Panc1 (cell line): ENCODE measurements around the gene ETHE1. TPM values are rescaled to one million over a fixed set of nuclear protein-coding genes. Genes with fewer than 3 reads are reported as not detected.

Source experiments
- ATAC-seq: fragments of 200-7000 bp; cut with Tn5 transposase; 2 replicates; pipeline ENCODE4 v1.9.1; 2020; ENCODE audit warnings: mild to moderate bottlenecking, moderate library complexity
- BruUV-seq: library from RNA; stranded (reverse); fragments of 400-500 nt; replicated peaks from 2 replicates; lab custom pipeline; 2021; lab: Mats Ljungman, UMichigan
- CTCF ChIA-PET: fragments of 300-600 bp; sonication (Branson Sonifier 250); formaldehyde crosslinking; loops from one replicate; lab custom pipeline; 2022; ENCODE audit warnings: antibody characterized with exemption; lab: Charles Lee
- POLR2A ChIA-PET: fragments of 300-600 bp; sonication (Branson Sonifier 250); formaldehyde crosslinking; loops from one replicate; lab custom pipeline; 2022; ENCODE audit warnings: antibody characterized with exemption; lab: Charles Lee
- DNase-seq: peaks from one replicate; pipeline ENCODE4 v3.0.0-alpha.2; 2010; ENCODE audit warnings: low read depth, low spot score
- H3K27ac ChIP-seq: 2 replicates; pipeline ENCODE4 v1.5.1; 2011; ENCODE audit warnings: mild to moderate bottlenecking, low read length, inconsistent platforms
- H3K27me3 ChIP-seq: fragments of 200-500 bp; sonication (Bioruptor generic); 2 replicates; pipeline ENCODE4 v1.6.0; 2014; ENCODE audit warnings: low read length, inconsistent platforms; ENCODE audit not compliant: control insufficient read depth, insufficient read depth
- H3K36me3 ChIP-seq: fragments of 200-500 bp; sonication (Bioruptor generic); 2 replicates; pipeline ENCODE4 v1.5.1; 2014; ENCODE audit warnings: inconsistent platforms, mild to moderate bottlenecking, low read length, moderate library complexity; ENCODE audit not compliant: control insufficient read depth, insufficient read depth
- H3K4me1 ChIP-seq: 2 replicates; pipeline ENCODE4 v1.5.1; 2011; ENCODE audit warnings: inconsistent platforms, mild to moderate bottlenecking, low read length, moderate library complexity; ENCODE audit not compliant: control insufficient read depth, insufficient read depth
- H3K4me3 ChIP-seq, 2 experiments: 2 replicates each; pipeline ENCODE4 v1.5.1; 2011 to 2012; ENCODE audit warnings: low read depth in 2 of 2, low read length in 2 of 2, mild to moderate bottlenecking in 2 of 2, inconsistent platforms in 1 of 2, moderate library complexity in 1 of 2
- H3K9me3 ChIP-seq: fragments of 200-500 bp; sonication (Bioruptor generic); 2 replicates; pipeline ENCODE4 v1.5.1; 2014; ENCODE audit warnings: low read depth, mild to moderate bottlenecking, inconsistent platforms, low read length, moderate library complexity; ENCODE audit not compliant: control insufficient read depth, insufficient read depth
- POLR2AphosphoS5 ChIP-seq: IDR thresholded peaks from 2 replicates; pipeline ENCODE4 v1.6.1; 2012; ENCODE audit warnings: mild to moderate bottlenecking, low read depth, low read length, moderate library complexity
- SIN3A ChIP-seq: IDR thresholded peaks from 2 replicates; pipeline ENCODE4 v1.6.1; 2012; ENCODE audit warnings: low read depth, mild to moderate bottlenecking, low read length, moderate library complexity, borderline replicate concordance; ENCODE audit not compliant: insufficient read depth
- TCF7L2 ChIP-seq: IDR thresholded peaks from 2 replicates; pipeline ENCODE4 v1.6.1; 2011; ENCODE audit warnings: mild to moderate bottlenecking, low read depth, low read length, inconsistent platforms
- in situ Hi-C: cut with HindIII; loops from 2 replicates; pipeline ENCODE4 v1.10.0; 2016; ENCODE audit warnings: low sequenced_read_pairs, low pct_unique_long_range_greater_than_20kb
- intact Hi-C: fragments of 100-400 bp; cut with micrococcal nuclease; formaldehyde crosslinking; loops from one replicate; pipeline ENCODE4 v1.10.0; 2022; ENCODE audit not compliant: unreplicated experiment
- total RNA-seq: library from RNA; stranded (reverse); gene quantifications from one replicate; pipeline ENCODE4 v1.2.1, GENCODE V29; 2021; ENCODE audit not compliant: unreplicated experiment
- TF ChIP-seq, protein P1 (sequence below), 2 experiments: IDR thresholded peaks; 2 replicates each; pipeline ENCODE4 v1.6.1; 2011 to 2012; ENCODE audit warnings: low read depth in 2 of 2, control low read depth in 1 of 2, low read length in 1 of 2, mild to moderate bottlenecking in 1 of 2, moderate library complexity in 1 of 2; ENCODE audit not compliant: insufficient read depth in 1 of 2
- TF ChIP-seq, protein P2 (sequence below): fragments of 450-650 bp; IDR thresholded peaks from 2 replicates; pipeline ENCODE4 v1.5.1; 2017; ENCODE audit warnings: mild to moderate bottlenecking

The ETHE1 gene
- total RNA-seq, 1 experiment from 2014 or later = 15.6 TPM

DNA sequence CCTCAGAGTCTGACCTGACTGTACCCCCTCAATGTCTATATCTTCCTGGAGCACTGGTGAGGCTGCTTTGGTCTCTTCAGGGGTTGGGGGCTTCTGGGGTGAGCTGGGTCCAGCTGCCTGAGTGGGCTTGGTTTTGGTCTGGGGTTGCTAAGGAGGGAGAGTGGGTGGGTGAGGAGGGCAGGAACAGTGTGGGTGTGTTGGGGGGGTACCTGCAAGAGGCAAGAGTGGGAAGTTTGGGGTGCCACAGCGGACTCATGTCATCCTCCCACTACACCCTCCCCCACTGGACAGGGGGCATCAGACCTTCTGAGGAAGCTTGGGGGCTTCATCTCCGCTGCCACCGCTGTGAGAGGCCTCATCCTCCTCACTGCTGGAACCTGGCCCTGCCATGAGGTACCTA, 19.6 kb upstream of the ETHE1 start:
- intact Hi-C loops = no loop called here

DNA sequence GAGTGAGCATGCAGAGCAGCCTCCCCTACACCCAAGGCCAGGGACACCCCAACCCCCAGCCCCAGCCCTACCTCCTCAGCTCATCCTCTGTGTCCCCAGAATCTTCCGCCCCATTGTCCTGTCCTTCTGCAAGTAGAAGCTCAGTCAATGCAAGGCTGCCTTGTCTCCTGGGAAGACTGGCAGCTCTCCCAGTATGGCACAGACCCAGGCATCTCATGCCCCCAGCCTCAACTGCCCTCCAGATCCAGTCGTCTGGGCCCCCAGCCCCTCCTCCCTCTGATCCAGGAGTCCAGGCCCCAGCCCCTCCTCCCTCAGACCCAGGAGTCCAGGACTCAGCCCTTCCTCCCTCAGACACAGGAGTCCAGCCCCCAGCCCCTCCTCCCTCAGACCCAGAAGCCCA, 19.0 kb upstream of the ETHE1 start:
- intact Hi-C loops (no loop called here), in situ Hi-C loops (no loop called here)
- no peaks in the 10 kb centered on the region for H3K27me3 ChIP-seq
- CTCF ChIA-PET = no interaction called here
- no peak for DNase-seq
- no peak for TF ChIP-seq POLR2AphosphoS5
- TF ChIP-seq, protein P1, sequence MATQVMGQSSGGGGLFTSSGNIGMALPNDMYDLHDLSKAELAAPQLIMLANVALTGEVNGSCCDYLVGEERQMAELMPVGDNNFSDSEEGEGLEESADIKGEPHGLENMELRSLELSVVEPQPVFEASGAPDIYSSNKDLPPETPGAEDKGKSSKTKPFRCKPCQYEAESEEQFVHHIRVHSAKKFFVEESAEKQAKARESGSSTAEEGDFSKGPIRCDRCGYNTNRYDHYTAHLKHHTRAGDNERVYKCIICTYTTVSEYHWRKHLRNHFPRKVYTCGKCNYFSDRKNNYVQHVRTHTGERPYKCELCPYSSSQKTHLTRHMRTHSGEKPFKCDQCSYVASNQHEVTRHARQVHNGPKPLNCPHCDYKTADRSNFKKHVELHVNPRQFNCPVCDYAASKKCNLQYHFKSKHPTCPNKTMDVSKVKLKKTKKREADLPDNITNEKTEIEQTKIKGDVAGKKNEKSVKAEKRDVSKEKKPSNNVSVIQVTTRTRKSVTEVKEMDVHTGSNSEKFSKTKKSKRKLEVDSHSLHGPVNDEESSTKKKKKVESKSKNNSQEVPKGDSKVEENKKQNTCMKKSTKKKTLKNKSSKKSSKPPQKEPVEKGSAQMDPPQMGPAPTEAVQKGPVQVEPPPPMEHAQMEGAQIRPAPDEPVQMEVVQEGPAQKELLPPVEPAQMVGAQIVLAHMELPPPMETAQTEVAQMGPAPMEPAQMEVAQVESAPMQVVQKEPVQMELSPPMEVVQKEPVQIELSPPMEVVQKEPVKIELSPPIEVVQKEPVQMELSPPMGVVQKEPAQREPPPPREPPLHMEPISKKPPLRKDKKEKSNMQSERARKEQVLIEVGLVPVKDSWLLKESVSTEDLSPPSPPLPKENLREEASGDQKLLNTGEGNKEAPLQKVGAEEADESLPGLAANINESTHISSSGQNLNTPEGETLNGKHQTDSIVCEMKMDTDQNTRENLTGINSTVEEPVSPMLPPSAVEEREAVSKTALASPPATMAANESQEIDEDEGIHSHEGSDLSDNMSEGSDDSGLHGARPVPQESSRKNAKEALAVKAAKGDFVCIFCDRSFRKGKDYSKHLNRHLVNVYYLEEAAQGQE (IDR thresholded peaks at IDR 0.05; ENCODE audit: insufficient read depth in 1 of 2, low read depth in 2 of 2, low read length in 1 of 2) = no peak
- no peak for TF ChIP-seq TCF7L2
- TF ChIP-seq SIN3A = no peak
- TF ChIP-seq, protein P2, sequence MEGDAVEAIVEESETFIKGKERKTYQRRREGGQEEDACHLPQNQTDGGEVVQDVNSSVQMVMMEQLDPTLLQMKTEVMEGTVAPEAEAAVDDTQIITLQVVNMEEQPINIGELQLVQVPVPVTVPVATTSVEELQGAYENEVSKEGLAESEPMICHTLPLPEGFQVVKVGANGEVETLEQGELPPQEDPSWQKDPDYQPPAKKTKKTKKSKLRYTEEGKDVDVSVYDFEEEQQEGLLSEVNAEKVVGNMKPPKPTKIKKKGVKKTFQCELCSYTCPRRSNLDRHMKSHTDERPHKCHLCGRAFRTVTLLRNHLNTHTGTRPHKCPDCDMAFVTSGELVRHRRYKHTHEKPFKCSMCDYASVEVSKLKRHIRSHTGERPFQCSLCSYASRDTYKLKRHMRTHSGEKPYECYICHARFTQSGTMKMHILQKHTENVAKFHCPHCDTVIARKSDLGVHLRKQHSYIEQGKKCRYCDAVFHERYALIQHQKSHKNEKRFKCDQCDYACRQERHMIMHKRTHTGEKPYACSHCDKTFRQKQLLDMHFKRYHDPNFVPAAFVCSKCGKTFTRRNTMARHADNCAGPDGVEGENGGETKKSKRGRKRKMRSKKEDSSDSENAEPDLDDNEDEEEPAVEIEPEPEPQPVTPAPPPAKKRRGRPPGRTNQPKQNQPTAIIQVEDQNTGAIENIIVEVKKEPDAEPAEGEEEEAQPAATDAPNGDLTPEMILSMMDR = no peak
- H3K9me3 ChIP-seq = no peaks in the 10 kb centered on the region
- no peaks in the 10 kb centered on the region for H3K4me1 ChIP-seq
- no peak overlapping the region for H3K4me3 ChIP-seq
- no peak overlapping the region for H3K27ac ChIP-seq
- no peaks in the 10 kb centered on the region for H3K36me3 ChIP-seq
- POLR2A ChIA-PET = no interaction called here
- BruUV-seq = no TSS peak
- ATAC-seq = no peak

More for the DNA sequence above, 19.6 kb upstream of the ETHE1 start:
- ATAC-seq (no peak), DNase-seq (no peak)
- no peak overlapping the region for H3K27ac ChIP-seq
- in situ Hi-C loops = no loop called here
- H3K36me3 ChIP-seq = no peaks in the 10 kb centered on the region
- ChIA-PET CTCF (no interaction called here), POLR2A (no interaction called here)
- H3K9me3 ChIP-seq = no peaks in the 10 kb centered on the region
- no peaks in the 10 kb centered on the region for H3K27me3 ChIP-seq
- TF ChIP-seq, protein P2 = no peak
- TF ChIP-seq, protein P1 (IDR thresholded peaks at IDR 0.05; ENCODE audit: insufficient read depth in 1 of 2, low read depth in 2 of 2, low read length in 1 of 2) = no peak
- no peak for TF ChIP-seq TCF7L2
- no peak for TF ChIP-seq POLR2AphosphoS5
- no peak for TF ChIP-seq SIN3A
- H3K4me3 ChIP-seq = no peak overlapping the region
- no TSS peak for BruUV-seq
- H3K4me1 ChIP-seq = no peaks in the 10 kb centered on the region
